SK-N-SH treated with all-trans-retinoic acid at 6 μM for 48 hours (cell line): ENCODE measurements around the gene XPO5.

Experiments
- BACH2 ChIP-seq: fragments of 250-450 bp; sonication (Bioruptor Pico); IDR thresholded peaks from 2 replicates; pipeline ENCODE4 v1.9.0; 2021; ENCODE audit warnings: mild to moderate bottlenecking, borderline replicate concordance
- GLIS3 ChIP-seq: fragments of 250-450 bp; sonication (Bioruptor Pico); IDR thresholded peaks from 2 replicates; pipeline ENCODE4 v1.5.0; 2020; ENCODE audit warnings: mild to moderate bottlenecking, moderate library complexity
- ZC3H10 ChIP-seq: fragments of 250-450 bp; sonication (Bioruptor Pico); IDR thresholded peaks from 2 replicates; pipeline ENCODE4 v1.5.1; 2021; ENCODE audit warnings: mild to moderate bottlenecking, moderate library complexity
- ZNF8 ChIP-seq: fragments of 450-650 bp; formaldehyde crosslinking; IDR thresholded peaks from 2 replicates; pipeline ENCODE4 v1.5.0; 2020; ENCODE audit warnings: mild to moderate bottlenecking, moderate library complexity
- TF ChIP-seq, protein P1 (sequence below): fragments of 250-450 bp; sonication (Bioruptor Pico); IDR thresholded peaks from 2 replicates; pipeline ENCODE4 v1.5.1; 2020; ENCODE audit warnings: low read depth, mild to moderate bottlenecking, moderate library complexity
- TF ChIP-seq, protein P2 (sequence below): fragments of 250-450 bp; sonication (Bioruptor Pico); IDR thresholded peaks from 2 replicates; pipeline ENCODE4 v1.5.0; 2020; ENCODE audit warnings: mild to moderate bottlenecking, moderate library complexity
- TF ChIP-seq, protein P3 (sequence below): fragments of 250-450 bp; sonication (Bioruptor Pico); IDR thresholded peaks from 2 replicates; pipeline ENCODE4 v1.5.1; 2021; ENCODE audit warnings: mild to moderate bottlenecking, moderate library complexity
- TF ChIP-seq, protein P4 (sequence below): fragments of 250-450 bp; sonication (Bioruptor Pico); IDR thresholded peaks from 2 replicates; pipeline ENCODE4 v1.8.0; 2020; ENCODE audit warnings: mild to moderate bottlenecking, moderate library complexity, borderline replicate concordance

DNA sequence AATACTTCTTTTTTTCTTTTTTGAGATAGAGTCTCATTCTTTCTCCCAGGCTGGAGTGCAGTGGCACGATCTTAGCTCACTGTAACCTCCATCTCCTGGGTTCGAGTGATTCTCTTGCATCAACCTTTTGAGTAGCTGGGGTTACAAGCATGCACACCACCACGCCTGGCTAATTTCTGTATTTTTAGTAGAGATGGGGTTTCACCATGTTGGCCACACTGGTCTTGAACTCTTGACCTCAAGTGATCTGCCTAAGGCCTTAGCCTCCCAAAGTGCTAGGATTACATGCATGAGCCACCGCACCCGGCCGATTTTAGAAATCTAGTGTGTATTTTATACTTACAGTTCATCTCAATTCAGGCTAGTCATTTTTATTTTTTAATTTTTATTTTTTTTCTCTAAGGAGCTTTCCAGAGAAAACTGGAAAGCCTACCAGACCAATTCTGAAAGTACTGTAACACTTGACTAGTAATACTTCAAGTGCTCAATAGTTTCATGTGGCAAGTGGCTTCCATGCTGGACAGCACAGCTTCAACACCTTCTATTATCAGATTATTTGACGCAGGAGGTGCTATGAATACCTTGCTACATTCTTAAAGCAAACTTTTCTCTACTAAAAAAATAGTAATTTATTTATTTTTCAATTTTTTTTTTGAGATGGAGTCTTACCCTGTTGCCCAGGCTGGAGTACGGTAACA lies 33.9 kb downstream of the XPO5 start:
- TF ChIP-seq, protein P1, sequence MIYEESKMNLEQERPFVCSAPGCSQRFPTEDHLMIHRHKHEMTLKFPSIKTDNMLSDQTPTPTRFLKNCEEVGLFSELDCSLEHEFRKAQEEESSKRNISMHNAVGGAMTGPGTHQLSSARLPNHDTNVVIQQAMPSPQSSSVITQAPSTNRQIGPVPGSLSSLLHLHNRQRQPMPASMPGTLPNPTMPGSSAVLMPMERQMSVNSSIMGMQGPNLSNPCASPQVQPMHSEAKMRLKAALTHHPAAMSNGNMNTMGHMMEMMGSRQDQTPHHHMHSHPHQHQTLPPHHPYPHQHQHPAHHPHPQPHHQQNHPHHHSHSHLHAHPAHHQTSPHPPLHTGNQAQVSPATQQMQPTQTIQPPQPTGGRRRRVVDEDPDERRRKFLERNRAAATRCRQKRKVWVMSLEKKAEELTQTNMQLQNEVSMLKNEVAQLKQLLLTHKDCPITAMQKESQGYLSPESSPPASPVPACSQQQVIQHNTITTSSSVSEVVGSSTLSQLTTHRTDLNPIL (CRISPR knock-in tag), result no peak
- no peak for TF ChIP-seq BACH2 (CRISPR knock-in tag)
- no peak for TF ChIP-seq GLIS3 (CRISPR knock-in tag)
- TF ChIP-seq ZNF8 (CRISPR knock-in tag), result no peak
- no peak for TF ChIP-seq ZC3H10 (CRISPR knock-in tag)
- TF ChIP-seq, protein P2, sequence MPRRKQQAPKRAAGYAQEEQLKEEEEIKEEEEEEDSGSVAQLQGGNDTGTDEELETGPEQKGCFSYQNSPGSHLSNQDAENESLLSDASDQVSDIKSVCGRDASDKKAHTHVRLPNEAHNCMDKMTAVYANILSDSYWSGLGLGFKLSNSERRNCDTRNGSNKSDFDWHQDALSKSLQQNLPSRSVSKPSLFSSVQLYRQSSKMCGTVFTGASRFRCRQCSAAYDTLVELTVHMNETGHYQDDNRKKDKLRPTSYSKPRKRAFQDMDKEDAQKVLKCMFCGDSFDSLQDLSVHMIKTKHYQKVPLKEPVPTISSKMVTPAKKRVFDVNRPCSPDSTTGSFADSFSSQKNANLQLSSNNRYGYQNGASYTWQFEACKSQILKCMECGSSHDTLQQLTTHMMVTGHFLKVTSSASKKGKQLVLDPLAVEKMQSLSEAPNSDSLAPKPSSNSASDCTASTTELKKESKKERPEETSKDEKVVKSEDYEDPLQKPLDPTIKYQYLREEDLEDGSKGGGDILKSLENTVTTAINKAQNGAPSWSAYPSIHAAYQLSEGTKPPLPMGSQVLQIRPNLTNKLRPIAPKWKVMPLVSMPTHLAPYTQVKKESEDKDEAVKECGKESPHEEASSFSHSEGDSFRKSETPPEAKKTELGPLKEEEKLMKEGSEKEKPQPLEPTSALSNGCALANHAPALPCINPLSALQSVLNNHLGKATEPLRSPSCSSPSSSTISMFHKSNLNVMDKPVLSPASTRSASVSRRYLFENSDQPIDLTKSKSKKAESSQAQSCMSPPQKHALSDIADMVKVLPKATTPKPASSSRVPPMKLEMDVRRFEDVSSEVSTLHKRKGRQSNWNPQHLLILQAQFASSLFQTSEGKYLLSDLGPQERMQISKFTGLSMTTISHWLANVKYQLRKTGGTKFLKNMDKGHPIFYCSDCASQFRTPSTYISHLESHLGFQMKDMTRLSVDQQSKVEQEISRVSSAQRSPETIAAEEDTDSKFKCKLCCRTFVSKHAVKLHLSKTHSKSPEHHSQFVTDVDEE (CRISPR knock-in tag), result no peak
- TF ChIP-seq, protein P3, sequence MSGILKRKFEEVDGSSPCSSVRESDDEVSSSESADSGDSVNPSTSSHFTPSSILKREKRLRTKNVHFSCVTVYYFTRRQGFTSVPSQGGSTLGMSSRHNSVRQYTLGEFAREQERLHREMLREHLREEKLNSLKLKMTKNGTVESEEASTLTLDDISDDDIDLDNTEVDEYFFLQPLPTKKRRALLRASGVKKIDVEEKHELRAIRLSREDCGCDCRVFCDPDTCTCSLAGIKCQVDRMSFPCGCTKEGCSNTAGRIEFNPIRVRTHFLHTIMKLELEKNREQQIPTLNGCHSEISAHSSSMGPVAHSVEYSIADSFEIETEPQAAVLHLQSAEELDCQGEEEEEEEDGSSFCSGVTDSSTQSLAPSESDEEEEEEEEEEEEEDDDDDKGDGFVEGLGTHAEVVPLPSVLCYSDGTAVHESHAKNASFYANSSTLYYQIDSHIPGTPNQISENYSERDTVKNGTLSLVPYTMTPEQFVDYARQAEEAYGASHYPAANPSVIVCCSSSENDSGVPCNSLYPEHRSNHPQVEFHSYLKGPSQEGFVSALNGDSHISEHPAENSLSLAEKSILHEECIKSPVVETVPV, result no peak
- TF ChIP-seq, protein P4, sequence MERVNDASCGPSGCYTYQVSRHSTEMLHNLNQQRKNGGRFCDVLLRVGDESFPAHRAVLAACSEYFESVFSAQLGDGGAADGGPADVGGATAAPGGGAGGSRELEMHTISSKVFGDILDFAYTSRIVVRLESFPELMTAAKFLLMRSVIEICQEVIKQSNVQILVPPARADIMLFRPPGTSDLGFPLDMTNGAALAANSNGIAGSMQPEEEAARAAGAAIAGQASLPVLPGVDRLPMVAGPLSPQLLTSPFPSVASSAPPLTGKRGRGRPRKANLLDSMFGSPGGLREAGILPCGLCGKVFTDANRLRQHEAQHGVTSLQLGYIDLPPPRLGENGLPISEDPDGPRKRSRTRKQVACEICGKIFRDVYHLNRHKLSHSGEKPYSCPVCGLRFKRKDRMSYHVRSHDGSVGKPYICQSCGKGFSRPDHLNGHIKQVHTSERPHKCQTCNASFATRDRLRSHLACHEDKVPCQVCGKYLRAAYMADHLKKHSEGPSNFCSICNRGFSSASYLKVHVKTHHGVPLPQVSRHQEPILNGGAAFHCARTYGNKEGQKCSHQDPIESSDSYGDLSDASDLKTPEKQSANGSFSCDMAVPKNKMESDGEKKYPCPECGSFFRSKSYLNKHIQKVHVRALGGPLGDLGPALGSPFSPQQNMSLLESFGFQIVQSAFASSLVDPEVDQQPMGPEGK (CRISPR knock-in tag), result no peak
